ENCODE data around the gene DYNLL2.

DNA sequence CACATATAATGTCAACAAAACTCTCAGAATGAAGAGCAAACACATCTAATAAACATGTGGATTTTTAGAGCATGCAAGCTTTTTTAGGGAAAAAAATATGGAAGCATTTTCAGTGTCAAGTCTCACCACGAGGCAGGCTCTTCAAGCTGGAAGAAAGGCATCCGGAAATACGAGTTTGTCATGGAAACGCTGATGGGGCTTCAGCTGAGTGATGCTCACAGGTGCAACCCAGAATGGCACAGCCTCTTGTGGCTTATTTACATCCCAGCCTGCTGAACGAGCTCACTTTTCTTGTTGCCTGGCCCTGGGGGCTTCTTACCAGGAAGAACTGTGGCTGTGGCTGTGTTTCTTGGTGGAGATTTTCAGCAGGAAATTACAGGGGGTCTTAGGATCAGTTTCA lies 24.1 kb upstream of the DYNLL2 start:
- TF ChIP-seq, protein P1, sequence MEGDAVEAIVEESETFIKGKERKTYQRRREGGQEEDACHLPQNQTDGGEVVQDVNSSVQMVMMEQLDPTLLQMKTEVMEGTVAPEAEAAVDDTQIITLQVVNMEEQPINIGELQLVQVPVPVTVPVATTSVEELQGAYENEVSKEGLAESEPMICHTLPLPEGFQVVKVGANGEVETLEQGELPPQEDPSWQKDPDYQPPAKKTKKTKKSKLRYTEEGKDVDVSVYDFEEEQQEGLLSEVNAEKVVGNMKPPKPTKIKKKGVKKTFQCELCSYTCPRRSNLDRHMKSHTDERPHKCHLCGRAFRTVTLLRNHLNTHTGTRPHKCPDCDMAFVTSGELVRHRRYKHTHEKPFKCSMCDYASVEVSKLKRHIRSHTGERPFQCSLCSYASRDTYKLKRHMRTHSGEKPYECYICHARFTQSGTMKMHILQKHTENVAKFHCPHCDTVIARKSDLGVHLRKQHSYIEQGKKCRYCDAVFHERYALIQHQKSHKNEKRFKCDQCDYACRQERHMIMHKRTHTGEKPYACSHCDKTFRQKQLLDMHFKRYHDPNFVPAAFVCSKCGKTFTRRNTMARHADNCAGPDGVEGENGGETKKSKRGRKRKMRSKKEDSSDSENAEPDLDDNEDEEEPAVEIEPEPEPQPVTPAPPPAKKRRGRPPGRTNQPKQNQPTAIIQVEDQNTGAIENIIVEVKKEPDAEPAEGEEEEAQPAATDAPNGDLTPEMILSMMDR (IDR thresholded peaks at IDR 0.05; ENCODE audit: low read length), result no peak
- TF ChIP-seq EZH2 (optimal IDR thresholded peaks at IDR 0.05; ENCODE audit: low read depth, low read length), result no peak
- TF ChIP-seq EZH2phosphoT487 (IDR thresholded peaks at IDR 0.05; ENCODE audit: low read length), result no peak

Measured in MM.1S (cell line).